Hematopoietic multipotent progenitor cell treated with erythropoietin and hydrocortisone succinate and interleukin-3 and kit ligand, for 15 days (in vitro differentiated cells): ENCODE data around the gene PRF1.

ENCODE experiments used
- DNase-seq: peaks from one replicate; pipeline ENCODE4 v3.0.0-alpha.2; 2015; ENCODE audit warnings: low spot score

Gene PRF1

DNA sequence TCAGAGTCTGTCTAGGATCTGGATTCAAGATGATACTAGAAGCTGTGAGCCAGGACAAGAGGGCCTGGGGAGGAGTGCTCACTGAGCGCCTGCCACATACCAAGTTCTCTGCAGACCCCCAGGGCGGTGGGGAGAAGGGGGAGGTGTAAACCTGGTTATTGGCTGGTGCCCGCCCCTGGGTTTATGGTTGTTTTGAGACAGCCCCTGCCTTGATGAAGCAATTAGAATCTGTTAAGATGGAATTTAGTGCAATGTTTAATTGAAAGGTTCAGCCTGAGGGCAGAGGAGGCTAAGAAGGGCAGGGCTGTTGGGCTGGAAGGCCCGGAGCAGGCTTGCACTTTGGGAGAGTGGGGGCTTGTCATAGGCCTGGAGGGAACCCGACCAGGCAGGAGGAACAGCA lies 42.7 kb downstream of the PRF1 start:
- no peak for DNase-seq

DNA sequence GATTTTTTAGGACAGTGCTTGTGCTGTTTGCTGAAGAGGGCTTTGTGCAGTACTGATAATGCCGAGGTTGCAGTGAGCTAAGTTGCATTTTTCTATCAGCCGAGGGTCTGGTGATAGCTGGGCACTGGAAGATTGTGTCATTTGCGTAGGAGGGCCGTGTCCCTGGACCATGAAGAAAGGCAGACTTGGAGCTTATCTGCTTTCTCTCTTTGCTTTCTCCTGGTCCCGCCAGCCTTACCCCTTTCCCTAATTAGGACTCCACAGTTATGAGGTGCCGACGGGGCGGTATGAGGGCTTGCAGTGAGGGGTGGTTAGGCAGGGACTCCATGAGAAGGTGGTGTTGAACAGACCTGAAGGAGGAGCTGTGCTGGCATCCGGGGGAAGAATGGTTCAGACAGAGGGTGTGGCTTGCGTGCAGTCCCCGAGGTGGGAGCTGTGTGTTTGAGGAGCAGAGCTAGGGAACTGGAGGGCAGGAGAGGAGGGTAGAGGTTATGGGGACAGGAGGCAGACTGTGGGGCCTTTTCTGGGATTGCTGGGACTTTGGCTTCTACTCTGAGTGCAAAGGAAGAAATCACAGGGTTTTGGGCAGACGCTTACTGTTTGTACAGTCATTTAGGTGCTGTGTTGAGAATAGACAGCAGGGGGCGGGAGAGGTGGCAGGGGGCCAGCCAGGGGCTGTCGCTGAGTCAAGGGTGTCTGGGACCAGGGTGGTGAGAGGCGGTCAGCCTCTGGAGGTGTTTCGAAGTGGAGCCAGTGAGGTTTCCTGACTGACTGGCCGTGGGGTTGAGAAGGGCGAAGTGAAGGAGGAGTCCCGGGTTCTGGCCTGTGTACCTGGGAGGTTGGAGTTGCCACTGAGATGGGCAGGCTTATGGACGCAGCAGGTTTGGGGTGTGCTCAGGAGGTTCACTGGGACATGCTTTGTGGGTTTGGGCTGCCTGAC lies 43.4 kb downstream of the PRF1 start:
- DNase-seq = no peak

DNA sequence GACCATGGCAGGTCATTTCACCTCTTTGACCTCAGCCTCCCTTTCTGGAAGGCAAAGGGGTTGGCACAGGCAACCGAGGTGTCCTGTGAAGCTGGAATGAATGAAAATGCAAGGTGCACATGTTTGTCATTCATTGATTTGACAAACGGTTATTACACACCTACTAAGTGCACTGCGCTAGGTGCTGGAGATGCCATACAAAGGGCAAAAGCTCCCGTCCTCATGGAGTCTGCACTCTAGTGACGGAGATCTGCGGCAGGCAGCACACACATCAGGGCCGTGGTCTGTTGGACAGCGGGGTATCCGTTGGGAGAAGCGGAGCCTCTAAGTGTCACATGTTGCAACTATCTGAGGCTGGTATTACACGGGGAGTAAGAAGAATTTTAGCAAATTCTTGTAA lies 44.2 kb downstream of the PRF1 start:
- DNase-seq = no peak

DNA sequence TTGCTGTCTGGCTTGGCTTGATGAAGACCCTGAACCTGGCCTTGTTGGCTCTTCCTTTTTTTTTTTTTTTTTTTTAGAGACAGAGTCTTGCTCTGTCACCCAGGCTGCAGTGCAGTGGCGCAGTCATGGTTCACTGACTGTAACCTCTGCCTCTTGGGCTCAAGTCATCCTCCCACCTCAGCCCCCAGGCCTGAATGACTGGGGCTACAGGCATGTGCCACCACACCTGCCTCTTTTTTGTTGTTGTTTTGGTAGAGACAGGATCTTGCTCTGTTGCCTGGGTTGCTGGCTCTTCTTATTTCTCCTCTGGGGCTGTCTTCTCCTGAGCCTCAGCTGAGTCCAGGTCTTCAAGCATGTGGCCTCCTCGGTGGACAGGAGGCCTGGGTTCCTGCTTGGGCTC lies 44.7 kb downstream of the PRF1 start:
- DNase-seq = no peak

DNA sequence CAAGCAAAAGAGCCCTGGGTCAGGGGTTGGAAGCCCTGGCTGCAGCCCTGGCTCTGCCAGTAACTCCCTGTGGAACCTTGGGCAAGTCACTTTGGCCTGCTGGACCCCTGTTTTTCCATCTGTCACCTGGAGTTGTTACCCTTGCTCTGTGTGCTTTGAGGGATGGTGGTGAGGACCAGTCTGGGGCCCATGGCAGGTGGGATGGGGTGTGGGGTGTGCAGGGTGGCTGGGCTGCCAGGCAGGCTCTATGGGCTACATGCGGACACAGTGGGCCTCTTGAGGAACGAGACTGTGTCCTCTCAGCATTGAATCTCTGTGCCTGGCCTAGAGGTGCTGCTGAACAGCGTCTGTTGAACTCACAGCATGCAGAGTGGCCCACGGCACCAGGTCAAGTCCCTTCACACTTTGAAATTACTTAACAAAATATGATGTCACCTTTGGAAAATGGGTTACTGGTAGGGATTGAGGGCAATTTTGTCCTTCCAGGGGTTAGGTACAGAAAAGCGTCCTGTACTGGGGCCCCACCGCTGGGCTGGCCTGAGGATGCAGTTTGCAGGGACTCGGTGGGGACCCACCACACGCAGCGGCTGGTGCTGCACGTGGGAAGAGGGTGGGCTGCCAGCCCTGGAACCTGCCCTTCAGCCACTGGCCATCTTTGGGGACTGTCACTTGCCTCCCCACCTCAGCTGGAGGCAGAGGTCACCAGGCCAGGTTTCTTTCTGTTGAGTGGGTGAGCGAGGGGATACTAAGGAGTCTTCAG lies 45.3 kb downstream of the PRF1 start:
- DNase-seq = no peak

DNA sequence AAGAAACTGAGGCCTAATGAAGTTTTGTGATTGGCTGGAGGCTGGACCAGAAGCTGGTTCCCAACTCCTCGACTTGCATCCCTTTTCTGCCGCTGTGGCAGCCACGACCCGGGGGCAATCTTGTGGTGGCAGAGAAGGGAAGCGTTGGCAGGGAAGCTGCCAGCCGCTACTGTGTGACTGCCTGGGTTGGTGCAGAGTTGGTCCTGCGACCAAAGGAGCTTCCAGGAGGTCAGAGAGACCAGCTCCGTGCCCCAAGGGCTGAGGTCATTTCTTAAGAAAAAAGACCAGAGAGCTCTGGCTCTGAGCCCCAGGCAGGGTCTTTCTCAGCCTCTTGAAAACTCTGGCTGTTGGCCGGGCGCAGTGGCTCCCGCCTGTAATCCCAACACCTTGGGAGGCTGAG lies 47.2 kb downstream of the PRF1 start:
- no peak for DNase-seq

DNA sequence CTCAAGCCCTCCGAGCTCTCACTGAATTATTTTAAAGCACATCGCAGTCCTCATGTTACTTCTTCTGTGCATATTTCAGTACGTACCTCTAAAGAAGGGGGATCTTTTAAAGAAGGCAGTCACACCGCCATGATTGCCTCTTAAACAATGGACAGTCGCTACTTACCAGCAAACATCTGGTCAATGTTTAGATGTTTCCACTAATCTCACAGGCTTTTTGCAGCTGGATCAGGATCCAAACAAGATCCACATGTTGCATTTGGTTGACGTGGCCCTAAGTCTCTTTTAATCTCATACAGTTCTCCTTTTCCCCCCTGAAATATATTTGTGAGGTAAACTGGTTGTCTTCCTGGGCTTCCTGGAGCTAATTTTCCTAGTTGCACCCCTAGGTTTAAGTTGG lies 50.0 kb downstream of the PRF1 start:
- no peak for DNase-seq

DNA sequence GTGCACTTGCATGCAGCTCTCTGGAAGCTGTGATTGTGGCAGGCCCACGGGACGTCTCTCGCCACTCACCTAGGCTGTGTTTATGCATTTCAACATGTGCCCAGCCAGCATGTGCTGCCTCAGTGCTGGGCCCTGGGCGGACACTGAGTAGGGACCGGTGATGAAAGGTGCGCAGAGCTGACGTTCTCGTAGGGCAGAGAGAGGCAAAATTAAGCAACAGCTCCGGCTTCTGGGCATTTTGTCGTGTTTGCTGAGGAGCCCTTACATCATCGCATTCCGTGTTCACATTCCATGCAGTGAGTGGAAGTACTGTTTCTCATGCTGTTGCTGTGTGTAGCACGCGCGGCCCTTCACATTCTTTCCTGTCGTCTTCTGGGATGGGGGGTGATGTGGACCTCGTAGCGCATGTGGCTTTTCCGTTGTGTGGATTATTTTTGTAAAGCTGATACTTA lies 50.5 kb downstream of the PRF1 start:
- DNase-seq = no peak

DNA sequence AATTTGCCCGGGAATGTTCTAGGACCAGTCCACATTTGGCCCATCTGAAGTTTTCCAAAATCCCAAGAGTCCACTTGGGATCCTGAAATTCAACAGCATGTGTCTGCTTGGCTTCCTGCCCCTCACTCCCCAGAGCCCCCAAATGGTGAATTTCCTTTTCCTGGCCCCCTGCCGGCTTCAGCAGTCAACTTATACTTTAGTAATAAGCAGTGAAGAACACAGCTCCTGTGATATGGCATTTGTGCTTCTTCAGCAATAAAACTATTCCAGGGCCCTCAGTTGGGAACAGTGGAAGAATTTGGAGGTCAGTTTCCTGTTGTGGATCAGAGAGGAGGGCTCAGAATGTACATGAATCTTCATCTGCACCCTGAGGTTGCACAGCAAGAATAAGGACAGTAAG lies 51.1 kb downstream of the PRF1 start:
- no peak for DNase-seq

DNA sequence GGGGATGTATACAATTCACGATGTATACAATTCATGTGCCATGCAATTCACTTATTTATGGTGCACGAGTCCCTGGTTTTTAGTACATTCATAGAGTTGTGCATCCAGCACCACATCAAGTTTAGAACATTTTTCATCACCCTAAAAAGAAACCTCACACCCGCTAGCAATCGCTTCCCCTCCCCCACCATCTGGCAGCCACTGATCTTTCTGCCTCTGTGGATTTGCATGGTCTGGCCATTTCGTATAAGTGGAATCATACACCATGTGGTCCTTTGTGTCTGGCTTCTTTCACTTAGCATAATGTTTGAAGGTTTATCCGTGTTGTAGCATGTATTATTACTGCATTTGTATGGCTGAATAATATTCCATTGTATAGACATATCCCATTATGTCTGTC lies 52.1 kb downstream of the PRF1 start:
- DNase-seq = no peak

DNA sequence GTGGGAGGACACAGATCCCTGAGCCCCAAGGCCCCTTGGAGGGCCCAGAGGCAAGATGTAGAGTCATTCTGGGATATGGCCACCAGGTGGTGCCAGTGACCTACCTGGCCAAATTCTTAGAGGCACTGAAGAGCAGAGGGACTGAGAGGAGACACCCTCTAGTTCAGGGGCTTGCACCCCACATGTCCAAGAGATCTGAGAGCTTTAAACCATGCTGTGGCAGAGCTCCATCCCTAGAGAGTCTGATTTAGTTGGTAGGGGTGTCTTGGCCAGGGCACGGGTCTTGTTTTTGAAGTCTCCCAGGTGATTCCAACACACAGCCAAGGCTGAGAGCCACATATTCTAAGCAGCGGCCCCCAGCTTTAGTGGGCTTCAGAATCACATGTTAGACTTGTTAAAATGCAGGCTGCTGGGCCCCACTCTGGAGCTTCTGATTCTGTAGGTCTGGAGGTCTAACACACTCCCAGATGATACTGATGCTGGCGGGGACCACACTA lies 52.5 kb downstream of the PRF1 start:
- DNase-seq = peak; percentile 45

DNA sequence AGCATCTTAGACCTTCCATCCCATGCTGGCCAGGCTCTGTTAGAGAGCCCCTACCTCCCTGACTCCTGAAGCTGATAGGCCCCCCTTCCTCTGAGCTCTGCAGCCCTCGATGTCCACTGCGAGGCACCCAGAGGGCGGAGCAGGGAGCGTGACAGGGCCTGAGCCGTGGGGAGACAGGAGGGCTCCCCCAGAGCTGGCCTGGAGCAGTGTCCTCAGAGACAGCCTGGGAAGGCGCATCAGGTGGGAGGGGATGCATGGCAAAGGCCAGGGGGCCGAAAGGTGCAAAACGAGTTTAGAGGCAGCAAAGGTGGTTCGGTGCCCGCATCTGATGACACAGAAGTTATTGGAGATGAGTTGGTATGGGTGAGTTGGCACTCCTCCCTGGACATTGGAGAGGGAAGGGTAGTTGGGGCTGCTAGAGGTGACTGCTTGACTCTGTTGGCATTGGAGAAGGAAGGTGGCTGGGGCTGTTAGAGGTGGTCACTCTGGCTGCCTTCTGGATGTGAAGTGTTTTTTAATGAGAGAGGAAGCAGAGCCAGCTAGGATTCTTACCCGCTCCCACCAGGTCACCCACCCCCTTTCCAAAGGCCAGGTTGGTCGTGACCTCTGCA lies 53.1 kb downstream of the PRF1 start:
- DNase-seq = no peak
